MCF 10A (cell line): ENCODE data around the gene RAB3IP. TPM values are rescaled to one million over a fixed set of nuclear protein-coding genes. Genes with fewer than 3 reads are reported as not detected.

Source experiments
- BruUV-seq: library from RNA; stranded (reverse); fragments of 400-500 nt; replicated peaks from 2 replicates; lab custom pipeline; 2021; lab: Mats Ljungman, UMichigan
- CTCF ChIA-PET: fragments of 300-600 bp; sonication (Branson Sonifier 250); formaldehyde crosslinking; extraction: SDS; loops from one replicate; lab custom pipeline; 2021; ENCODE audit warnings: antibody characterized with exemption, inconsistent platforms; lab: Yijun Ruan, JAX
- POLR2A ChIA-PET: fragments of 300-600, 350-650 bp; sonication (Branson Sonifier 250); formaldehyde crosslinking; extraction: SDS; loops from one replicate; lab custom pipeline; 2020; ENCODE audit warnings: antibody characterized with exemption, inconsistent platforms; lab: Yijun Ruan, JAX
- DNase-seq: peaks from one replicate; pipeline ENCODE4 v3.0.0-alpha.2; 2018; ENCODE audit not compliant: unreplicated experiment
- H3K27ac Mint-ChIP-seq: one replicate; pipeline ENCODE4 v1.8.0; 2022; ENCODE audit warnings: mild to moderate bottlenecking, low read depth, mixed read lengths; ENCODE audit not compliant: unreplicated experiment
- H3K27me3 Mint-ChIP-seq: one replicate; pipeline ENCODE4 v1.8.0; 2022; ENCODE audit warnings: mixed read lengths; ENCODE audit not compliant: insufficient read depth, unreplicated experiment
- H3K36me3 Mint-ChIP-seq: one replicate; pipeline ENCODE4 v1.8.0; 2022; ENCODE audit warnings: mild to moderate bottlenecking, moderate library complexity, mixed read lengths; ENCODE audit not compliant: insufficient read depth, unreplicated experiment
- H3K4me1 Mint-ChIP-seq: one replicate; pipeline ENCODE4 v1.8.0; 2022; ENCODE audit warnings: mixed read lengths; ENCODE audit not compliant: insufficient read depth, unreplicated experiment
- H3K4me3 Mint-ChIP-seq: one replicate; pipeline ENCODE4 v1.8.0; 2022; ENCODE audit warnings: mild to moderate bottlenecking, moderate library complexity, mixed read lengths; ENCODE audit not compliant: unreplicated experiment
- H3K9me3 Mint-ChIP-seq: one replicate; pipeline ENCODE4 v1.8.0; 2022; ENCODE audit warnings: mixed read lengths; ENCODE audit not compliant: unreplicated experiment
- CTCF ChIP-seq: fragments of 200-600 bp; IDR thresholded peaks from one replicate; pipeline ENCODE4 v1.8.0; 2022; ENCODE audit warnings: antibody characterized with exemption, mild to moderate bottlenecking; ENCODE audit not compliant: unreplicated experiment
- intact Hi-C: fragments of 100-400 bp; cut with micrococcal nuclease; formaldehyde crosslinking; loops from 2 replicates; pipeline ENCODE4 v1.14.1; 2022
- total RNA-seq: library from RNA; stranded (reverse); gene quantifications from 2 replicates; pipeline ENCODE4 v1.2.3, GENCODE V29; 2022

Gene RAB3IP
- total RNA-seq, 1 experiment from 2014 or later = 31.5 TPM

- CTCF ChIA-PET = no interaction called here
- Mint-ChIP-seq H3K9me3 (no peaks in the 10 kb centered on the region), H3K4me1 (peaks cover 15% of the 10 kb centered on the region), H3K36me3 (no peaks in the 10 kb centered on the region), H3K27ac (no peak overlapping the region), H3K4me3 (no peak overlapping the region), H3K27me3 (no peaks in the 10 kb centered on the region)
- no peak for DNase-seq
- intact Hi-C loops = no loop called here
- BruUV-seq = no TSS peak
- POLR2A ChIA-PET = no interaction called here
- no peak for TF ChIP-seq CTCF
Measured at GRCh38 chr12:69824028-69824427, 85.4 kb downstream of the RAB3IP start.

- H3K4me1 Mint-ChIP-seq = peaks cover 15% of the 10 kb centered on the region
- intact Hi-C loops = no loop called here
- no peaks in the 10 kb centered on the region for H3K36me3 Mint-ChIP-seq
- POLR2A ChIA-PET = no interaction called here
- no peak within 1 kb of the TSS for H3K4me3 Mint-ChIP-seq
- BruUV-seq = no TSS peak
- H3K9me3 Mint-ChIP-seq = no peaks in the 10 kb centered on the region
- no peak for DNase-seq
- CTCF ChIA-PET = no interaction called here
- no peak within 1 kb of the TSS for H3K27ac Mint-ChIP-seq
- TF ChIP-seq CTCF = no peak
- no peaks in the 10 kb centered on the region for H3K27me3 Mint-ChIP-seq
Measured at GRCh38 chr12:69824966-69825560, 86.4 kb downstream of the RAB3IP start, which contains the start of gene MYRFL. Gene MYRFL, plus strand, starts transcription at chr12:69825227. Its CDS starts 291 bp downstream, at chr12:69825518.

GRCh38 chr12:69828897-69829296, 90.2 kb downstream of the RAB3IP start:
- H3K27me3 Mint-ChIP-seq = peaks cover 19% of the 10 kb centered on the region
- H3K36me3 Mint-ChIP-seq = no peaks in the 10 kb centered on the region
- no peak for TF ChIP-seq CTCF
- intact Hi-C loops = no loop called here
- no peaks in the 10 kb centered on the region for H3K9me3 Mint-ChIP-seq
- no peaks in the 10 kb centered on the region for H3K4me1 Mint-ChIP-seq
- no TSS peak for BruUV-seq
- ChIA-PET POLR2A (interaction anchor here (0.8 to 1.0 kb wide), 2 partner anchors 10 to 90 kb away, joined by 5 read pairs; partner anchors contain the start of gene RAB3IP), CTCF (interaction anchor here (0.5 to 0.6 kb wide), 2 partner anchors 49 to 754 kb away, joined by 3 read pairs; no protein-coding TSS in a partner anchor)
- DNase-seq = no peak
- H3K4me3 Mint-ChIP-seq = no peak overlapping the region
- H3K27ac Mint-ChIP-seq = no peak overlapping the region

GRCh38 chr12:69833696-69834095, 95.0 kb downstream of the RAB3IP start:
- H3K4me3 Mint-ChIP-seq = no peak overlapping the region
- no peaks in the 10 kb centered on the region for H3K4me1 Mint-ChIP-seq
- POLR2A ChIA-PET = interaction anchor here (0.6 kb wide), 1 partner anchor 570 kb away, joined by 3 read pairs; no protein-coding TSS in a partner anchor
- no TSS peak for BruUV-seq
- H3K9me3 Mint-ChIP-seq = no peaks in the 10 kb centered on the region
- H3K36me3 Mint-ChIP-seq = no peaks in the 10 kb centered on the region
- intact Hi-C loops = no loop called here
- H3K27ac Mint-ChIP-seq = no peak overlapping the region
- DNase-seq = no peak
- TF ChIP-seq CTCF = no peak
- peaks cover 19% of the 10 kb centered on the region for H3K27me3 Mint-ChIP-seq
- CTCF ChIA-PET = no interaction called here
